Uterus (tissue), 4 donors: ENCODE results near the gene FNBP1. TPM values are rescaled to one million over a fixed set of nuclear protein-coding genes. Genes with fewer than 3 reads are reported as not detected.
A peak's percentile ranks its signal among the peaks of the same experiment; 100 is the strongest.
"Not testable (repeated sequence)": the region's sequence is repeated elsewhere in the genome, so short reads cannot be mapped to it uniquely, and the experiment has no call there.

Experiments used
- DNase-seq, 2 donors: peaks; one replicate each; pipeline ENCODE4 v3.0.0-alpha.2; 2019 to 2020
- H3K27ac ChIP-seq, 2 donors: fragments of 200-600 bp; sonication (generic); 1 replicate in 1 of 2; 2 replicates in 1 of 2; pipeline ENCODE4 v1.5.1; 2016 to 2018
- H3K27me3 ChIP-seq, 2 donors: fragments of 200-600 bp; sonication (generic); one replicate each; pipeline ENCODE4 v1.5.1; 2018 to 2019; ENCODE audit warnings: control low read depth in 1 of 2
- H3K36me3 ChIP-seq, 2 donors: fragments of 200-600 bp; sonication (generic); one replicate each; pipeline ENCODE4 v1.5.1; 2019; ENCODE audit warnings: control low read depth in 1 of 2
- H3K4me1 ChIP-seq, 2 donors: fragments of 200-600 bp; sonication (generic); one replicate each; pipeline ENCODE4 v1.5.1; 2018 to 2019; ENCODE audit warnings: control low read depth in 1 of 2
- H3K4me3 ChIP-seq, 2 donors: fragments of 200-600 bp; sonication (generic); 1 replicate in 1 of 2; 2 replicates in 1 of 2; pipeline ENCODE4 v1.5.1; 2018 to 2019; ENCODE audit warnings: mild to moderate bottlenecking in 1 of 2
- H3K9me3 ChIP-seq, 2 donors: fragments of 200-600 bp; sonication (generic); one replicate each; pipeline ENCODE4 v1.5.1; 2019; ENCODE audit warnings: control low read depth in 1 of 2
- POLR2A ChIP-seq, 2 donors: fragments of 450-650 bp; IDR thresholded peaks; one replicate each; pipeline ENCODE4 v1.6.1; 2016; ENCODE audit warnings: antibody characterized with exemption in 2 of 2, mild to moderate bottlenecking in 1 of 2, moderate library complexity in 1 of 2
- intact Hi-C: fragments of 100-400 bp; cut with DNase I; formaldehyde crosslinking; loops from one replicate; pipeline ENCODE4 v1.15.1; 2023; ENCODE audit warnings: low total_unique reads
- total RNA-seq, 4 donors: library from RNA; depleted of rRNA in 3 of 4; stranded (reverse); fragments of >200 nt in 3 of 4; gene quantifications; one replicate each; pipeline versions ENCODE4 v1.1.0 to v1.2.4, GENCODE V29; 2014 to 2023
- TF ChIP-seq, protein P1 (sequence below), 4 experiments: fragments of 200-600 bp in 2 of 4; fragments of 450-650 bp in 2 of 4; sonication (generic) in 2 of 4; IDR thresholded peaks; one replicate each; pipeline ENCODE4 v1.5.1; 2016 to 2019; ENCODE audit warnings: antibody characterized with exemption in 4 of 4, mild to moderate bottlenecking in 2 of 4, moderate library complexity in 1 of 4
- donor health status: DM: yes; HTN: yes; CAD: no.

The FNBP1 gene
- total RNA-seq, 4 donors from 2014 or later, result 18.5 to 102 (median 77.2) TPM

DNA sequence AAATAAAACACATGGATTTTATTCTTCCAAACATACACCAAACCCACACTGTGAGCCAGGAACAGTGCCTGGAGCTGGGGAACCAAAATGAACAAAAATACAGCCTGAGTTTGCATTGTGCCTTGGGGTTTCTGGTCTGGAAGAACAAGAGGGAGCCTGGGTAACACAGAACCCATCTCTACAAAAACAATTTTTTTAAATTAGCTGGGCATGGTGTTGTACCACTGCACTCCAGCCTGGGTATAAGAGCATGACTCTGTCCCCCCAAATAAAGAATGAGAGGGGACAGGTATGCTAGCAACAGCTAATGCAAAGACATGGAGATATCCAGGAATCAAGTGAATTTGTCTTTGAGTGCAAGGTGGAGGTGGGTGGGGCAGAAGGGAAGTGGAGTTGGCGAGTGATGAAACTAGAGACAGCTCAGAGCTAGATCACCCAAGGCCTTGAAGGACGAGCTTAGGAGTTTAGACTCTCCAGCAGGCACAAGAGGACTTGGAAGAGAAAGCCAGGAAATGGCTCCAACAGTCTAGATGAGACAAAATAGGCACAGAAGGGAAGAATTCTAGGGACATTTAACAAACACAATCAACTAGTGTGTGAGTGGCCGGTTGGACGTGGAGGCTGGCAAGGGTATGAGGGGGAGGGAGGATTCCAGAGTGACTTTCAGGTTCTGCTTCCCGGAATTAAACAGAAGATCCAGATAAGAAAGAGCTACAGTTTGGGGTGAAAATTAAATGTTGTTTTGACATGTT lies 47.4 kb downstream of the FNBP1 start:
- no peaks in the 10 kb centered on the region for H3K27me3 ChIP-seq
- TF ChIP-seq, protein P1, sequence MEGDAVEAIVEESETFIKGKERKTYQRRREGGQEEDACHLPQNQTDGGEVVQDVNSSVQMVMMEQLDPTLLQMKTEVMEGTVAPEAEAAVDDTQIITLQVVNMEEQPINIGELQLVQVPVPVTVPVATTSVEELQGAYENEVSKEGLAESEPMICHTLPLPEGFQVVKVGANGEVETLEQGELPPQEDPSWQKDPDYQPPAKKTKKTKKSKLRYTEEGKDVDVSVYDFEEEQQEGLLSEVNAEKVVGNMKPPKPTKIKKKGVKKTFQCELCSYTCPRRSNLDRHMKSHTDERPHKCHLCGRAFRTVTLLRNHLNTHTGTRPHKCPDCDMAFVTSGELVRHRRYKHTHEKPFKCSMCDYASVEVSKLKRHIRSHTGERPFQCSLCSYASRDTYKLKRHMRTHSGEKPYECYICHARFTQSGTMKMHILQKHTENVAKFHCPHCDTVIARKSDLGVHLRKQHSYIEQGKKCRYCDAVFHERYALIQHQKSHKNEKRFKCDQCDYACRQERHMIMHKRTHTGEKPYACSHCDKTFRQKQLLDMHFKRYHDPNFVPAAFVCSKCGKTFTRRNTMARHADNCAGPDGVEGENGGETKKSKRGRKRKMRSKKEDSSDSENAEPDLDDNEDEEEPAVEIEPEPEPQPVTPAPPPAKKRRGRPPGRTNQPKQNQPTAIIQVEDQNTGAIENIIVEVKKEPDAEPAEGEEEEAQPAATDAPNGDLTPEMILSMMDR (IDR thresholded peaks at IDR 0.05), result no peak
- no peak for TF ChIP-seq POLR2A (IDR thresholded peaks at IDR 0.05)
- no peak for DNase-seq
- H3K27ac ChIP-seq, result peak overlapping the region; percentile 72 to 77
- H3K4me1 ChIP-seq, result peaks cover 5 to 9% of the 10 kb centered on the region in 2 donors
- H3K9me3 ChIP-seq, result no peaks in the 10 kb centered on the region
- no peaks in the 10 kb centered on the region for H3K36me3 ChIP-seq
- intact Hi-C loops, result no loop called here
- H3K4me3 ChIP-seq, result no peak overlapping the region

DNA sequence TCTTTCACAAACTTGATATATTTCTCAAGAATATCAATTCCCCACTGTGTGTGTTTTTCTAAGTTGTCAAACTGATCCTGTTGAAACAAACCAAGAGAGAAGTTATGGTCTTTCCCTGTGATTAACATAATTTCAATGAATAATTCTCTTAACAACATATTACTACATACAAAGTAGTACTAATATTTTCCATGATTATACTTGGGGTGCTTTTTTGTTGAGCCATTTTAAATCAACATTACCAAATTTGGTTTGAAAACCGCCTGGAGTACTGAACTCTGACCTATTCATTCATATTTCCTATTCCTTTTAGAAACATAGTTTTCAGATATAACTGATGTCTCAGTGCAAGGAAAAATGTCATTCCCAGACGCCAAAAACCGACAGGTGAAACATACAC lies 48.1 kb downstream of the FNBP1 start:
- DNase-seq, result no peak
- no peaks in the 10 kb centered on the region for H3K9me3 ChIP-seq
- TF ChIP-seq POLR2A (IDR thresholded peaks at IDR 0.05), result no peak
- TF ChIP-seq, protein P1 (IDR thresholded peaks at IDR 0.05), result no peak
- peaks cover 5 to 9% of the 10 kb centered on the region in 2 donors for H3K4me1 ChIP-seq
- H3K27ac ChIP-seq, result peak overlapping the region; percentile 72 to 77
- H3K4me3 ChIP-seq, result no peak overlapping the region
- intact Hi-C loops, result no loop called here
- no peaks in the 10 kb centered on the region for H3K36me3 ChIP-seq
- H3K27me3 ChIP-seq, result no peaks in the 10 kb centered on the region

DNA sequence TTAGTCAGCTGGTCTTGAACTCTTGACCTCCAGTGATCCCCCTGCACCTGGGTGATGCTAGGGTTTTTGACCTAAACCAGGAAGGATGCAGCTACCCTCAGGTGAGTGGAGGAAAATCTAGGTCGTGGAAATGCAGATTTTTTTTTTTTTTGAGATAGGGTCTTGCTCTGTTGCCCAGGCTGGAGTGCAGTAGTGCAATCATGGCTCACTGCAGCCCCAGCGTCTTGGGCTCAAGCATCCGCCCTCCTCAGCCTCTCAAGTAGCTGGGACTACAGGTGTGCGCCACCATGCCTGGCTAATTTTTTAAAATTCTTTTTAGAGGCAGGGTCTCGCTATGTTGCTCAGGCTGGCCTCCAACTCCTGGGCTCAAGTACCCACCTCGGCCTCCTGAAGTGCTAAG lies 51.9 kb downstream of the FNBP1 start:
- intact Hi-C loops, H3K27ac ChIP-seq, H3K27me3 ChIP-seq, H3K36me3 ChIP-seq, H3K4me3 ChIP-seq, DNase-seq, H3K4me1 ChIP-seq, H3K9me3 ChIP-seq: not testable (repeated sequence)

DNA sequence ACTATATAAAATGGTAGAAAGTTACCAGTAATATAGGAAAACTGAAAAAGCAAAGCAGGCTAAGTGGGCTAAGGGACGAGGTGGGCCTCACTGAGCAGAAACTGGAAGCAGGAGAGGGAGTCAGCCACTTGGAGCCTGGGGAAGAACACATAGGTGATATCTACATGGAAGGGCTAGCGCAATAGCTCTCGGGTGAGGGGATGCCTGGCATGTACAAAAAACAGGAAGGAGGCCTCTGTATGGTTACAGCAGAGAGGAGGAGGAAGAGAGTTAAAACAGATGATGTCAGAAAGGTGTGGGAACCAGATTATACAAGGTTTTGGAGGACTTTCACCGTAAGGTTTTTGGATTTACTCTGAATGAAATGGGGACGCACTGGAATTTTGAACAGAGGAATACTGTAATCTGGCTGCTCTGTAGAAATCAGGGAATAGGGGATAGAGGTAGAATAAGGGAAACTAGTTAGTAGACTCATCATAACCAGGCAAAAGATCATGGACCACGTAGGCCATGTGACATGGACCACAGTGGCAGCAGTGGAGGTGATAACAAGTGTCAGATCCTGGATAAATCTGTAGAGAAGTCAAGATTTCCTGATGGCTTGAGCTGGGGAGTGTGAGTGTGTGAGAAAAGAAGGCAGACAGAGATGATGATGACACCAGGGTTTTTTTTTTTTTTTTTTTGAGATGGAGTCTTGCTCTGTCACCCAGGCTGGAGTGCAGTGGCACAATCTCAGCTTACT lies 52.5 kb downstream of the FNBP1 start:
- intact Hi-C loops, result no loop called here
- DNase-seq, result no peak
- Histone ChIP-seq H3K27me3 (no peaks in the 10 kb centered on the region), H3K4me3 (no peak overlapping the region), H3K9me3 (no peaks in the 10 kb centered on the region), H3K4me1 (peaks cover 0 to 5% of the 10 kb centered on the region in 2 donors), H3K36me3 (no peaks in the 10 kb centered on the region), H3K27ac (peak overlapping the region in 1 of 2 donors; percentile 4)
- TF ChIP-seq POLR2A (IDR thresholded peaks at IDR 0.05), result no peak
- TF ChIP-seq, protein P1 (IDR thresholded peaks at IDR 0.05), result no peak

DNA sequence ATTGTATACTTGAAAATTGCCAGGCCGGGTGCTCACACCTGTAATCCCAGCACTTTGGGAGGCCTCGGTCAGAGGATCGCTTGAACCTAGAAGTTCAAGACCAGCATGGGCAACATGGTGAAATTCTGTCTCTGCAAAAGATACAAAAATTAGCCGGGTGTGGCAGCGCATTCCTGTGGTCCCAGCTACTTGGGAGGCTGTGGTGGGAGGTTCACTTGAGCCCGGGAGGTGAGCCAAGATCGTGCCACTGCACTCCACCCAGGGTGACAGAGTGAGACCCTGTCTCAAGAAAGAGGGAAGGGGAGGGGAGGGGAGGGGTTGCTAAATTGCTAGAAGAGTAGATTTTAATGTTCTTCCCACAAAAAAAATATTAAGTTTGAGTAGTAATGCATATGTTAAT lies 53.2 kb downstream of the FNBP1 start:
- no peak for DNase-seq
- TF ChIP-seq POLR2A (IDR thresholded peaks at IDR 0.05), result no peak
- TF ChIP-seq, protein P1 (IDR thresholded peaks at IDR 0.05), result no peak
- H3K27me3 ChIP-seq, result no peaks in the 10 kb centered on the region
- no peaks in the 10 kb centered on the region for H3K4me1 ChIP-seq
- no peak overlapping the region for H3K4me3 ChIP-seq
- no peaks in the 10 kb centered on the region for H3K36me3 ChIP-seq
- no peaks in the 10 kb centered on the region for H3K9me3 ChIP-seq
- intact Hi-C loops, result no loop called here
- peak overlapping the region; percentile 2 to 4 for H3K27ac ChIP-seq
